H1 (cell line): Measurements from ENCODE around the gene TRIP13. TPM values are rescaled to one million over a fixed set of nuclear protein-coding genes. Genes with fewer than 3 reads are reported as not detected.

Experiments
- CTCF ChIA-PET: fragments of 300-600 bp; sonication (Branson Sonifier 250); formaldehyde crosslinking; loops from one replicate; lab custom pipeline; 2021; ENCODE audit not compliant: partially characterized antibody; lab: Charles Lee
- POLR2A ChIA-PET: fragments of 300-600 bp; sonication (Branson Sonifier 250); formaldehyde crosslinking; loops from one replicate; lab custom pipeline; 2021; ENCODE audit warnings: inconsistent platforms; ENCODE audit not compliant: partially characterized antibody; lab: Charles Lee
- DNase-seq, 2 experiments: peaks; one replicate each; pipeline versions ENCODE4 v3.0.0 to v3.0.0-alpha.2; 2010 to 2022; ENCODE audit warnings: low spot score in 2 of 2, low read depth in 1 of 2, mixed read lengths in 1 of 2
- FAIRE-seq: peaks from 2 replicates; lab custom pipeline; 2011; peaks lifted over from hg19 to GRCh38; lab: Jason Lieb, UNC
- H2AFZ ChIP-seq: 2 replicates; pipeline ENCODE4 v1.8.1; 2012; ENCODE audit warnings: low read length, inconsistent platforms
- H2AK5ac ChIP-seq: 2 replicates; pipeline ENCODE4 v1.6.1; 2013; ENCODE audit warnings: low read depth, low read length
- H2BK120ac ChIP-seq: replicated peaks from 2 replicates; pipeline ENCODE3; 2013; ENCODE audit warnings: low read depth, low read length, inconsistent platforms
- H2BK12ac ChIP-seq: 2 replicates; pipeline ENCODE4 v1.6.1; 2013; ENCODE audit warnings: low read depth, low read length
- H2BK15ac ChIP-seq: 2 replicates; pipeline ENCODE4 v1.6.1; 2013; ENCODE audit warnings: low read length
- H2BK20ac ChIP-seq: 2 replicates; pipeline ENCODE4 v1.6.1; 2013; ENCODE audit warnings: low read length
- H2BK5ac ChIP-seq: 2 replicates; pipeline ENCODE4 v1.6.1; 2013; ENCODE audit warnings: low read depth, low read length
- H3K14ac ChIP-seq: 2 replicates; pipeline ENCODE4 v1.6.1; 2013; ENCODE audit warnings: inconsistent platforms; ENCODE audit not compliant: insufficient read length
- H3K18ac ChIP-seq: 2 replicates; pipeline ENCODE4 v1.6.1; 2013; ENCODE audit warnings: low read length; ENCODE audit errors: extremely low read depth
- H3K23ac ChIP-seq: 2 replicates; pipeline ENCODE4 v1.6.1; 2013; ENCODE audit warnings: inconsistent platforms; ENCODE audit not compliant: insufficient read length
- H3K23me2 ChIP-seq: 2 replicates; pipeline ENCODE4 v1.6.1; 2013; ENCODE audit warnings: low read depth, low read length
- H3K27ac ChIP-seq: 2 replicates; pipeline ENCODE4 v1.6.1; 2011; ENCODE audit warnings: low read depth, low read length, inconsistent platforms
- H3K27me3 ChIP-seq, 4 experiments: replicated peaks in 1 of 4; 1 replicate in 1 of 4; 2 replicates in 3 of 4; pipeline versions ENCODE4 v1.6.1 to v1.8.1; 2011 to 2013; ENCODE audit warnings: low read length in 3 of 4, mild to moderate bottlenecking in 3 of 4, inconsistent platforms in 2 of 4, mixed read lengths in 2 of 4, moderate library complexity in 1 of 4; ENCODE audit not compliant: control insufficient read depth in 3 of 4, insufficient read depth in 3 of 4; ENCODE audit errors: extremely low read depth in 1 of 4
- H3K36me3 ChIP-seq, 4 experiments: 2 replicates each; pipeline versions ENCODE4 v1.6.1 to v1.8.1; 2011 to 2013; ENCODE audit warnings: mild to moderate bottlenecking in 4 of 4, low read length in 3 of 4, moderate library complexity in 2 of 4, control low read depth in 1 of 4, inconsistent platforms in 1 of 4; ENCODE audit not compliant: insufficient read depth in 4 of 4, control insufficient read depth in 2 of 4
- H3K4ac ChIP-seq: replicated peaks from 2 replicates; pipeline ENCODE3; 2013; ENCODE audit warnings: low read length, low read depth, mixed read lengths, inconsistent platforms; ENCODE audit not compliant: insufficient read length
- H3K4me1 ChIP-seq, 4 experiments: replicated peaks in 1 of 4; 1 replicate in 1 of 4; 2 replicates in 3 of 4; pipeline versions ENCODE4 v1.6.1 to v1.8.1; 2011 to 2013; ENCODE audit warnings: low read length in 3 of 4, inconsistent platforms in 2 of 4, mixed read lengths in 1 of 4; ENCODE audit not compliant: insufficient read depth in 4 of 4, control insufficient read depth in 3 of 4
- H3K4me2 ChIP-seq, 2 experiments: 2 replicates each; pipeline versions ENCODE4 v1.6.1 to v1.8.1; 2011 to 2013; ENCODE audit warnings: low read depth in 2 of 2, low read length in 2 of 2, control low read depth in 1 of 2, inconsistent platforms in 1 of 2, mild to moderate bottlenecking in 1 of 2; ENCODE audit not compliant: insufficient read depth in 1 of 2
- H3K4me3 ChIP-seq, 4 experiments: fragments of 200-600, 300-600 bp in 1 of 4; sonication (generic), shearing (Covaris generic), sonication (Bioruptor Twin) in 1 of 4; 2 replicates each; pipeline versions ENCODE4 v1.5.1 to v1.8.1; 2011 to 2016; ENCODE audit warnings: low read length in 4 of 4, low read depth in 3 of 4, control low read depth in 2 of 4, inconsistent platforms in 2 of 4, mild to moderate bottlenecking in 2 of 4, mixed read lengths in 1 of 4, moderate library complexity in 1 of 4; ENCODE audit not compliant: insufficient read depth in 2 of 4; ENCODE audit errors: extremely low read depth in 1 of 4
- H3K56ac ChIP-seq: replicated peaks from 2 replicates; pipeline ENCODE3; 2013; ENCODE audit warnings: low read depth, mild to moderate bottlenecking, mixed read lengths, low read length, inconsistent platforms; ENCODE audit not compliant: insufficient read length
- H3K79me1 ChIP-seq: 2 replicates; pipeline ENCODE4 v1.6.1; 2013; ENCODE audit warnings: low read depth, low read length, control low read depth
- H3K79me2 ChIP-seq, 2 experiments: 2 replicates each; pipeline versions ENCODE4 v1.6.1 to v1.8.1; 2012 to 2013; ENCODE audit warnings: low read length in 2 of 2, mild to moderate bottlenecking in 2 of 2, inconsistent platforms in 1 of 2; ENCODE audit not compliant: insufficient read depth in 2 of 2, control insufficient read depth in 1 of 2
- H3K9ac ChIP-seq, 4 experiments: replicated peaks in 1 of 4; 1 replicate in 1 of 4; 2 replicates in 3 of 4; pipeline versions ENCODE4 v1.6.1 to v1.8.1; 2011 to 2013; ENCODE audit warnings: low read depth in 3 of 4, low read length in 3 of 4, control low read depth in 2 of 4, mild to moderate bottlenecking in 2 of 4, moderate library complexity in 2 of 4, inconsistent platforms in 1 of 4; ENCODE audit errors: extremely low read depth in 1 of 4
- H3K9me3 ChIP-seq, 2 experiments: 2 replicates each; pipeline versions ENCODE4 v1.6.1 to v1.8.1; 2012 to 2013; ENCODE audit warnings: mild to moderate bottlenecking in 2 of 2, moderate library complexity in 2 of 2, control low read depth in 1 of 2, inconsistent platforms in 1 of 2, low read depth in 1 of 2, low read length in 1 of 2, mixed read lengths in 1 of 2; ENCODE audit not compliant: insufficient read depth in 2 of 2
- H4K20me1 ChIP-seq, 2 experiments: replicated peaks in 1 of 2; 2 replicates each; pipeline versions ENCODE3 to v1.8.1; 2011 to 2013; ENCODE audit warnings: inconsistent platforms in 2 of 2, low read length in 2 of 2, mild to moderate bottlenecking in 1 of 2; ENCODE audit not compliant: insufficient read depth in 2 of 2, control insufficient read depth in 1 of 2
- H4K5ac ChIP-seq: 2 replicates; pipeline ENCODE4 v1.6.1; 2013; ENCODE audit warnings: low read length, low read depth, mixed read lengths, inconsistent platforms; ENCODE audit not compliant: insufficient read length
- H4K8ac ChIP-seq: 2 replicates; pipeline ENCODE4 v1.8.0; 2013; ENCODE audit warnings: mild to moderate bottlenecking, moderate library complexity, low read length, inconsistent platforms; ENCODE audit not compliant: insufficient read depth; ENCODE audit errors: extremely low read depth
- H4K91ac ChIP-seq: replicated peaks from 2 replicates; pipeline ENCODE3; 2013; ENCODE audit warnings: low read length, mixed read lengths, inconsistent platforms; ENCODE audit not compliant: insufficient read length
- ASH2L ChIP-seq: fragments of 200-600, 300-600 bp; sonication (generic); IDR thresholded peaks from one replicate; pipeline ENCODE4 v1.7.1; 2017; ENCODE audit warnings: low read length
- CTCF ChIP-seq, 3 experiments: IDR thresholded peaks; 1 replicate in 2 of 3; 2 replicates in 1 of 3; pipeline versions ENCODE4 v1.5.1 to v1.6.1; 2011; ENCODE audit warnings: low read length in 3 of 3, mild to moderate bottlenecking in 3 of 3, inconsistent platforms in 2 of 3, low read depth in 1 of 3, moderate library complexity in 1 of 3; ENCODE audit not compliant: insufficient read depth in 1 of 3; ENCODE audit errors: control extremely low read depth in 1 of 3
- GABPA ChIP-seq: IDR thresholded peaks from 2 replicates; pipeline ENCODE4 v1.6.1; 2011; ENCODE audit warnings: mild to moderate bottlenecking, low read length, moderate library complexity, borderline replicate concordance; ENCODE audit not compliant: insufficient read depth
- MAX ChIP-seq: IDR thresholded peaks from 2 replicates; pipeline ENCODE4 v1.6.1; 2012; ENCODE audit warnings: inconsistent platforms
- SIN3A ChIP-seq, 2 experiments: IDR thresholded peaks in 1 of 2; conservative IDR thresholded peaks in 1 of 2; 2 replicates each; pipeline ENCODE4 v1.6.1; 2011 to 2012; ENCODE audit warnings: low read length in 2 of 2, improper control_type of control experiment in 1 of 2, low read depth in 1 of 2, mild to moderate bottlenecking in 1 of 2
- SUZ12 ChIP-seq: fragments of 200-600 bp; sonication (generic); IDR thresholded peaks from 2 replicates; pipeline ENCODE4 v1.6.1; 2012; ENCODE audit warnings: mild to moderate bottlenecking, inconsistent platforms, low read length, moderate library complexity, mixed read lengths
- WGBS, 2 experiments: shearing (Covaris generic) in 1 of 2; methylation state at CpG; one replicate each; pipeline versions ENCODE4 v1.1.6 to v1.1.7; 2013 to 2015; ENCODE audit warnings: low lambda C conversion rate in 2 of 2, mixed read lengths in 2 of 2, inconsistent platforms in 1 of 2, low coverage in 1 of 2, missing lambda C conversion rate in 1 of 2; ENCODE audit not compliant: insufficient replicate concordance in 2 of 2, insufficient coverage in 1 of 2, insufficient read length in 1 of 2; ENCODE audit errors: extremely low coverage in 1 of 2, missing lambda C conversion rate in 1 of 2; 5-methylcytosine and 5-hydroxymethylcytosine counted together
- polyA plus RNA-seq, 7 experiments: library from polyadenylated mRNA; depleted of rRNA in 3 of 7; stranded (reverse) in 5 of 7; unstranded in 2 of 7; fragments of >200 nt in 5 of 7; fragments of 200-250 nt in 2 of 7; gene quantifications; 1 replicate in 5 of 7; 2 replicates in 1 of 7; 4 replicates in 1 of 7; pipeline versions ENCODE4 v1.2.1 to v1.2.3, GENCODE V29; 2011 to 2013; ENCODE audit warnings: missing spikeins in 2 of 7, mixed read lengths in 2 of 7
- total RNA-seq: library from RNA; stranded (reverse); fragmentation: NEBNext Ultra II Directional; extraction: Animal tissue kit (Norgen Biotek cat#: 25700); gene quantifications from 2 replicates; pipeline ENCODE4 v1.2.1, GENCODE V29; 2021
- TF ChIP-seq, protein P1 (sequence below): IDR thresholded peaks from 2 replicates; pipeline ENCODE4 v1.6.1; 2012; ENCODE audit warnings: low read length, inconsistent platforms

TRIP13 gene
- total and polyA plus RNA-seq, 2 of the 8 experiments (the other 6 are each of a cell fraction or from before 2014, with no cell fraction given) = 20.0 to 39.2 TPM

- Histone ChIP-seq H2AFZ (no peak overlapping the region), H3K79me2 (no peaks in the 10 kb centered on the region), H2BK5ac (no peak overlapping the region; the same call in 1 of the 2 replicates), H4K20me1 (no peaks in the 10 kb centered on the region), H3K27ac (no peak overlapping the region), H3K23me2 (no peaks in the 10 kb centered on the region), H2BK20ac (no peak overlapping the region), H3K27me3 (peaks cover 0 to 6% (median 4%) of the 10 kb centered on the region in 4 experiments; a peak in 4 of 7 replicates), H3K4me3 (no peak overlapping the region), H3K23ac (no peak overlapping the region), H3K9me3 (no peaks in the 10 kb centered on the region), H3K4me1 (peaks cover 0 to 4% (median 0%) of the 10 kb centered on the region in 4 experiments; a peak in 2 of 7 replicates), H3K36me3 (no peaks in the 10 kb centered on the region), H4K91ac (no peak overlapping the region), H3K9ac (no peak overlapping the region), H3K14ac (no peak overlapping the region), H4K8ac (no peak overlapping the region), H2BK12ac (no peak overlapping the region), H2AK5ac (no peak overlapping the region), H3K4me2 (no peak overlapping the region), H4K5ac (no peak overlapping the region), H3K79me1 (no peaks in the 10 kb centered on the region), H3K56ac (no peak overlapping the region), H2BK120ac (no peak overlapping the region), H3K4ac (no peak overlapping the region), H3K18ac (no peak overlapping the region), H2BK15ac (no peak overlapping the region)
- FAIRE-seq (no peak), DNase-seq (peak in 1 of 2 experiments; percentile 28)
- POLR2A ChIA-PET = interaction anchor here (1.0 to 2.1 kb wide), 2 partner anchors 12 to 13 kb away, joined by 4 to 8 read pairs; no protein-coding TSS in a partner anchor
- CTCF ChIA-PET = interaction anchor here (1.4 to 3.2 kb wide), 7 partner anchors 8 to 228 kb away, joined by 3 to 13 read pairs (median 5); no protein-coding TSS in a partner anchor
- 89% methylated on average over 12 of the region's 12 CpGs; no CpG with 5 or more reads in 1 of the 2 experiments for WGBS, 2 experiments
- TF ChIP-seq CTCF (IDR thresholded peaks at IDR 0.05; ENCODE audit: control extremely low read depth in 1 of 3, insufficient read depth in 1 of 3, low read depth in 1 of 3, low read length in 3 of 3) = no peak
- no peak for TF ChIP-seq MAX
- no peak for TF ChIP-seq GABPA
- no peak for TF ChIP-seq SUZ12
- TF ChIP-seq ASH2L = no peak
- no peak for TF ChIP-seq SIN3A (conservative IDR thresholded peaks at IDR 0.05 in 1 of 2, IDR thresholded peaks at IDR 0.05 in 1 of 2; ENCODE audit: low read depth in 1 of 2, low read length in 2 of 2)
- TF ChIP-seq, protein P1, sequence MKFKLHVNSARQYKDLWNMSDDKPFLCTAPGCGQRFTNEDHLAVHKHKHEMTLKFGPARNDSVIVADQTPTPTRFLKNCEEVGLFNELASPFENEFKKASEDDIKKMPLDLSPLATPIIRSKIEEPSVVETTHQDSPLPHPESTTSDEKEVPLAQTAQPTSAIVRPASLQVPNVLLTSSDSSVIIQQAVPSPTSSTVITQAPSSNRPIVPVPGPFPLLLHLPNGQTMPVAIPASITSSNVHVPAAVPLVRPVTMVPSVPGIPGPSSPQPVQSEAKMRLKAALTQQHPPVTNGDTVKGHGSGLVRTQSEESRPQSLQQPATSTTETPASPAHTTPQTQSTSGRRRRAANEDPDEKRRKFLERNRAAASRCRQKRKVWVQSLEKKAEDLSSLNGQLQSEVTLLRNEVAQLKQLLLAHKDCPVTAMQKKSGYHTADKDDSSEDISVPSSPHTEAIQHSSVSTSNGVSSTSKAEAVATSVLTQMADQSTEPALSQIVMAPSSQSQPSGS = no peak
Observed at GRCh38 chr5:944992-945685, 52.5 kb downstream of the TRIP13 start.
